ENCODE data around the gene UBC.
A peak's percentile ranks its signal among the peaks of the same experiment; 100 is the strongest.
"Not testable (repeated sequence)": the region's sequence is repeated elsewhere in the genome, so short reads cannot be mapped to it uniquely, and the experiment has no call there.

The UBC gene

DNA sequence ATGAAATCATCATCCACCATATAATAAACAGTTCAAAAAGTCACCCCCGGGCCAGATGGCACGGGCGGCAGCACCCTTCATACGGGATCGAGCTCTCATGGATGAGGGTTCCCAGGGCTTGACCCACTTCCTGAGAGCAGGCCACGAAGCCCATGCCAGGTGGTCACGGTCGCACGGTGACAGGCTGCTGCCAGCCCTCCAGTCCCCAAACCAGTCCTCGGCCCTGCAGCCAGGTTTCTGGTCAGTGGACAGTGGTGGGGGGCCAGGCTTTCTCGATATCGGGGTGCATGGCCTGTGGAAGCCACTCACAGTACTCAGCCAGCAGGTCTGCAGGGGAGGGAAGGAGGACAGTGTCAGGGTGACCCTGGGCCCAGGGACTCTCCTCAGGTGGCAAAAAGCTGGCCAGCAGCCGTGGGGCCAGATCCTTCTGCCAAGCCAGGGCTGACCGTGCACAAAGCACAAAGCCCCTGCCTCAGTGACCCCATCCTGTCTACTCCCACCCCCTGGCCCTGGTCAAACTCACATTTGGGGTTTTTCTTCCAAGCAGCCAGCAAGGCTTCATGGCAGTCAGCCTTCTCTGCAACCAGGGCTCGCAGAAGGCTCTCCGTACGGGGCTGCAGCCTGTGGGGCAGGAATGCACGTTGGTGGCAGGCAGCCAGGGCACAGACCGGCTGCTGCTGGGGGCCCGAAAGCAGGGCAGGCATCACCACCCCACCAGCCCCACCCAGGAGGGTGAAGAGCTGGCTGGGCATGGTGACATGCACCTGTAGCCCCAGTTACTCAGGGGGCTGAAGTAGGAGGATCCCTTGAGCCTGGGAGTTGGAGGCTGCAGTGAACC is 33.3 kb upstream of the UBC start:
- Histone ChIP-seq H3K9me3 (ENCODE audit: control insufficient read depth in 1 of 2, low read length in 2 of 2) (no peaks in the 10 kb centered on the region), H3K27ac (ENCODE audit: low read length) (no peak overlapping the region), H3K4me1 (ENCODE audit: control insufficient read depth in 1 of 2, insufficient read depth in 2 of 2, low read length in 2 of 2) (no peaks in the 10 kb centered on the region), H3K36me3 (ENCODE audit: control insufficient read depth in 1 of 2, insufficient read depth in 2 of 2, low read length in 2 of 2) (peaks cover 5 to 60% of the 10 kb centered on the region in 2 donors), H3K27me3 (ENCODE audit: low read depth, low read length) (no peaks in the 10 kb centered on the region), H3K4me3 (ENCODE audit: low read depth in 1 of 2, low read length in 2 of 2) (no peak overlapping the region)

DNA sequence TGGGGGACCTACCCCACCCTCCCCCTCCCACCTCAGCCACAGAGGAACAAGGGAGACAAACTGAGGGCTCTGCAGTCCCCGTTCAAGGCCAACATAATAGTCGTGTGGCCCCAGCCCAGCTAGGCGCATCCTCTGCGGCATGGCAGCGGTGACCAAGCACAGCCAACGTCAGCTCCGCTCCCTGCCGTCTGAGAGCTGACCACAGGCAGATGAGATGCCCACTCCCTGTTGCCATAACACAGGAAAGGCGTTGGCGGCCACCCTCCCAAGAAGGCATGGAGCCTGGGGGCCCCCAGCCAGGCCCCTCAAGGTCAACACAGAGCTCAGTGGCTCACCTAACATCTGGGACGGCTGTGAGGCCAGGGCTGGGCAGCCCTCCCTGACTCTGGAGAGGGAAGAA is 32.6 kb upstream of the UBC start:
- H3K27ac ChIP-seq (ENCODE audit: low read length): no peak overlapping the region
- H3K36me3 ChIP-seq (ENCODE audit: control insufficient read depth in 1 of 2, insufficient read depth in 2 of 2, low read length in 2 of 2): peaks cover 5 to 52% of the 10 kb centered on the region in 2 donors
- no peaks in the 10 kb centered on the region for H3K9me3 ChIP-seq (ENCODE audit: control insufficient read depth in 1 of 2, low read length in 2 of 2)
- H3K27me3 ChIP-seq (ENCODE audit: low read depth, low read length): no peaks in the 10 kb centered on the region
- H3K4me3 ChIP-seq (ENCODE audit: low read depth in 1 of 2, low read length in 2 of 2): no peak overlapping the region
- H3K4me1 ChIP-seq (ENCODE audit: control insufficient read depth in 1 of 2, insufficient read depth in 2 of 2, low read length in 2 of 2): no peaks in the 10 kb centered on the region

DNA sequence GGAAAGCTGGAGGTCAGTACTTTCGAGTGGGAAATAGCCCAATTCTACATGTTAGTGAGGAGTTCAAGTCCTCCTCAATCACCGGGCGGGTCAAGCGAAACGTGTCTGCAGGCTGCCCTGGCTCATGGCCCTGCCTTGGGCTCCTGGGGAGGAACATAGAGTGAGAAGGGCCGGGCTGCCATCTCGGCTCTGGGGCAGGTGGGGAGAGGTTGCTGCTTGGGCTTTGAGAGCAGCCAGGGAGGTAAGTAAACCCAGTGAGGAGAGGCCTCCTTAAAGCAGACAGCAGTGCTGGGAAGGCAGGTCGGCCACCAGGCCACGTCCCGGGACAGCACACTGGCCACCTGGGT is 32.0 kb upstream of the UBC start:
- Histone ChIP-seq H3K27ac (ENCODE audit: low read length) (no peak overlapping the region), H3K36me3 (ENCODE audit: control insufficient read depth in 1 of 2, insufficient read depth in 2 of 2, low read length in 2 of 2) (peaks cover 5 to 46% of the 10 kb centered on the region in 2 donors), H3K27me3 (ENCODE audit: low read depth, low read length) (no peaks in the 10 kb centered on the region)

DNA sequence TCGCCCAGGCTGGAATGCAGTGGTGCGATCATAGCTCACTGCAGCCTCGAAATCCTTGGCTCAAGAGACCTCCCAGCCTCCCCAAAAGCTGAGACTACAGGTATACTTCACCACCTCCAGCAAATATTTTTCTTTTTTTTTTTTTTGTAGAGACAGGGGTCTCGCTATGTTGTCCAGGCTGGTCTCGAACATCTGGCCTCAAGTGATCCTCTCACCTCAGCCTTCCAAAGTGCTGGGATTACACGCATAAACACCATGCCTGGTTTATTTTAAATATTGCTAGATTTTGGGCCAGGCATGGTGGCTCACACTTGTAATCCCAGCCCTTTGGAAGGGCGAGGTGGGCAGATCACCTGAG is 26.7 kb upstream of the UBC start:
- H3K36me3 ChIP-seq (ENCODE audit: control insufficient read depth in 1 of 2, insufficient read depth in 2 of 2, low read length in 2 of 2): peaks cover 0 to 8% of the 10 kb centered on the region in 2 donors
- peak overlapping the region; percentile 64 to 84 for H3K4me3 ChIP-seq (ENCODE audit: low read depth in 1 of 2, low read length in 2 of 2)
- H3K27ac ChIP-seq (ENCODE audit: low read length): peak overlapping the region; percentile 93
- peaks cover 10 to 17% of the 10 kb centered on the region in 2 donors for H3K4me1 ChIP-seq (ENCODE audit: control insufficient read depth in 1 of 2, insufficient read depth in 2 of 2, low read length in 2 of 2)
- no peaks in the 10 kb centered on the region for H3K9me3 ChIP-seq (ENCODE audit: control insufficient read depth in 1 of 2, low read length in 2 of 2)
- H3K27me3 ChIP-seq (ENCODE audit: low read depth, low read length): no peaks in the 10 kb centered on the region

More for the DNA sequence above, 32.0 kb upstream of the UBC start:
- H3K9me3 ChIP-seq (ENCODE audit: control insufficient read depth in 1 of 2, low read length in 2 of 2): no peaks in the 10 kb centered on the region
- no peak overlapping the region for H3K4me3 ChIP-seq (ENCODE audit: low read depth in 1 of 2, low read length in 2 of 2)
- no peaks in the 10 kb centered on the region for H3K4me1 ChIP-seq (ENCODE audit: control insufficient read depth in 1 of 2, insufficient read depth in 2 of 2, low read length in 2 of 2)

DNA sequence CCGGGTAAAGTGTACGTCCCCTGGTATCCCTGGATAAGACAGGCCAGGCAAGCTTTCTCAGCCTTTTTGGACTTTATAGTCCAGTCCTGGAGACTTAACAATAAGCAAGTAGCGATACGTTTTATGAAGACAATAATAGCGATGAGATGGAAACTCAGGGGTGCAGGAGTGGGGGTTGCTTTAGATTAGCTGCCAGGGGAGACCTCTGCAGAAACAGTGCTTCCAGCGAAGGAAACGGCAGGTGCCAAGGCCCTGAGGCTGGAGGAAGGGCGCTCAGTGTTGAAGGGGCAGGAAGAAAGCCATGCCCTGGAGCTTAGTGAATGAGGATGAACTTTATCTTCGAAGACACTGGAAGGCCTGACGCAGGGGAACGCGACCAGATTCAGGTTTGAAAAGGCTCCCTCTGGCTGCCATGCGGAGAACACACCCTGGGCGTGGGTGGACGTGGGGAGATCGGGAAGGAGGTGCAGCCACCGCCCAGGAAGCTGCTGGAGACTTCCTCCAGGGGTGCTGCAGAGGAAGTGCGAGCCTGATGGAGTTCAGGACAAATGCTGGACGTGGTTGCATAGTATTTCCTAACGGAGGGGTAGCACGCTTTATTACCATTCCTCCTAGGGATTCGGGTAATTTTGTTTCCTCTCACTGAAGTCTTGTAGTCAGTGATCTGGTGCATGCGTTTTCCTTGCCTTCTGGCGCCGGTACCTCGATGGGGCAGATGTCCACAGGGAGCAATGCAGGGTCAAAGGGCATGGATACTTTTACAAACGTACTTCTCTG is 26.1 kb upstream of the UBC start:
- H3K4me3 ChIP-seq (ENCODE audit: low read depth in 1 of 2, low read length in 2 of 2): peak overlapping the region; percentile 64 to 84

DNA sequence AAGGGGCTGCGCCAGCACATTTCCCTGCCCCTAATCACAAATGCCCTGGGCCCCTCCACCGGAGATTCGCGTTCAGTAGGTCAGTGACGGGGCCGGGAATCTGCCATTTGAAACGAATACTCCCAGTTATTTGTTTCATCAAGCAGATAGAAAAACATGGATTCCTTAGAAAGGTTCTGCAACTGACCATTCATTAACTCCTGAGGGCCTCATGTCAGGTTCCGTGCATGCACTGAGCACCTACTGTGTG is 25.6 kb upstream of the UBC start:
- no peaks in the 10 kb centered on the region for H3K9me3 ChIP-seq (ENCODE audit: control insufficient read depth in 1 of 2, low read length in 2 of 2)
- H3K36me3 ChIP-seq (ENCODE audit: control insufficient read depth in 1 of 2, insufficient read depth in 2 of 2, low read length in 2 of 2): peaks cover 0 to 5% of the 10 kb centered on the region in 2 donors
- H3K27ac ChIP-seq (ENCODE audit: low read length): peak overlapping the region; percentile 93
- H3K4me3 ChIP-seq (ENCODE audit: low read depth in 1 of 2, low read length in 2 of 2): peak overlapping the region; percentile 64 to 84
- H3K4me1 ChIP-seq (ENCODE audit: control insufficient read depth in 1 of 2, insufficient read depth in 2 of 2, low read length in 2 of 2): peaks cover 10 to 17% of the 10 kb centered on the region in 2 donors
- H3K27me3 ChIP-seq (ENCODE audit: low read depth, low read length): no peaks in the 10 kb centered on the region

More for the DNA sequence above, 26.1 kb upstream of the UBC start:
- Histone ChIP-seq H3K9me3 (ENCODE audit: control insufficient read depth in 1 of 2, low read length in 2 of 2) (no peaks in the 10 kb centered on the region), H3K4me1 (ENCODE audit: control insufficient read depth in 1 of 2, insufficient read depth in 2 of 2, low read length in 2 of 2) (peaks cover 10 to 17% of the 10 kb centered on the region in 2 donors), H3K27me3 (ENCODE audit: low read depth, low read length) (no peaks in the 10 kb centered on the region), H3K36me3 (ENCODE audit: control insufficient read depth in 1 of 2, insufficient read depth in 2 of 2, low read length in 2 of 2) (peaks cover 0 to 5% of the 10 kb centered on the region in 2 donors), H3K27ac (ENCODE audit: low read length) (peak overlapping the region; percentile 93)

DNA sequence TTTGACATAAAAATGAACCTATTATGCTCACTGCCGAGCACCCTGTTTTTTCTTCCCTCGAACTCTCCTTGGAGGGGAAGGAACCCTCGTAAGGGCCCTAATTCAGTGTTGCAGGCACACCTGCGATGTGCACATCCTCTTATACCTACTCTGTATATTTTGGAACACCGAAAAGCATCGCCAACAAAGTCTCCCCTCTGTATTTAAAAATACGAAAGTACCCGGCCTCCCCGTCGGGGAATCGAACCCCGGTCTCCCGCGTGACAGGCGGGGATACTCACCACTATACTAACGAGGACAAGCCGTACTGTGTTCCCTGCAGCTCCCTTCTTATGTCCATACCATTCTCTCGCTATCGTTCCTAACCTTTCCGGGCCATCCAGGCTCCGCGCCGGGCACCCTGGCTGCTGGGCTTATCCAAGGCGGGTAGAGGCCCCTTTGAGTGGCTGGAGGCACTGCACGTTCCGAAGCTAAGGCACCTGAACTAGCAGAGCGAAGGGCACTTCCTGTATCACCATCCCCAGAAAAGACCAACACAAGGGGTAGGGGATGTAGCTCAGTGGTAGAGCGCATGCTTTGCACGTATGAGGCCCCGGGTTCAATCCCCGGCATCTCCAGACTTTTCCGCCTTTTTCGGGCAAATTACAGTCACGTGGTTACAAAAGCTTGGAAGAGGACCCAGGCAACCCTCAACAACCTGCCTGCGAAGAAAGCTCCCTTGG is 25.1 kb upstream of the UBC start:
- peaks cover 0 to 5% of the 10 kb centered on the region in 2 donors for H3K36me3 ChIP-seq (ENCODE audit: control insufficient read depth in 1 of 2, insufficient read depth in 2 of 2, low read length in 2 of 2)
- peak overlapping the region; percentile 64 to 84 for H3K4me3 ChIP-seq (ENCODE audit: low read depth in 1 of 2, low read length in 2 of 2)
- H3K9me3 ChIP-seq (ENCODE audit: control insufficient read depth in 1 of 2, low read length in 2 of 2): no peaks in the 10 kb centered on the region
- peak overlapping the region; percentile 93 for H3K27ac ChIP-seq (ENCODE audit: low read length)
- peaks cover 10 to 17% of the 10 kb centered on the region in 2 donors for H3K4me1 ChIP-seq (ENCODE audit: control insufficient read depth in 1 of 2, insufficient read depth in 2 of 2, low read length in 2 of 2)
- no peaks in the 10 kb centered on the region for H3K27me3 ChIP-seq (ENCODE audit: low read depth, low read length)

DNA sequence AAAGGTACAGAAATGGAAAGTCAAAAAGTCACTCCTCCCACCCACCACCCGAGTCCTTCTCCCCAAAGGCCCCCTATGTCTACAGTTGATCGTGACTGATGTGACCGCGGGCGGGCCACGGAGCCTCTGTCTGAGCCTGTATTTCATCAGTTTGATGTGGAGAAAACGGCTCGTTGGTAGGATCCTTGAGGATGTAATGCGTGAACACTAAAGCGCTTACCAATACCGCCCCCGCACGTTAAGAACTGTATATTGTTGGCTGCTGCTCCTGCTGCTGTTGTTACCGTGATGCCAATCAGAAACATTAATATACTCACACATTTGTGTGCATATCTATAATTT is 24.6 kb upstream of the UBC start:
- peaks cover 0 to 5% of the 10 kb centered on the region in 2 donors for H3K36me3 ChIP-seq (ENCODE audit: control insufficient read depth in 1 of 2, insufficient read depth in 2 of 2, low read length in 2 of 2)
- H3K9me3 ChIP-seq (ENCODE audit: control insufficient read depth in 1 of 2, low read length in 2 of 2): no peaks in the 10 kb centered on the region
- H3K27me3 ChIP-seq (ENCODE audit: low read depth, low read length): no peaks in the 10 kb centered on the region
- peak overlapping the region; percentile 64 to 84 for H3K4me3 ChIP-seq (ENCODE audit: low read depth in 1 of 2, low read length in 2 of 2)
- H3K4me1 ChIP-seq (ENCODE audit: control insufficient read depth in 1 of 2, insufficient read depth in 2 of 2, low read length in 2 of 2): peaks cover 10 to 17% of the 10 kb centered on the region in 2 donors
- H3K27ac ChIP-seq (ENCODE audit: low read length): peak overlapping the region; percentile 93

DNA sequence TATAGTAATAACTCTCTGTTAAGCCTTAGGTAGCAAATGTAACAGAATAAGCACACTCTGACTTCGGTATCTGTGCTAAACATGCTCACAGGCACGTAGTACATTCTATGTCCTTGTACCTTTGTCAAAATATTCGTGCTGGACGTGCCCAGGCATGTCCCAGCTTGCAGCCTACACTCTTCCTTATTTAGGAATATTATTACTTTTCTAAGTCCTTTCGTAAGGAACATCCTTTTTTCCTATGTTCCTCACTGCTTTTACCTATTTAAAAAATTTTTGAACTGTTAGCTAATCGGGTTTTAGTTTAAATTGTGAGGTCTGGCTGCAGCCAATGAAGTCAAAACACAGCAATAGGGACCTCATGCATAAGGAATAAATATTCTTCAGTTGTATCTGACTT is 24.1 kb upstream of the UBC start:
- H3K9me3 ChIP-seq (ENCODE audit: control insufficient read depth in 1 of 2, low read length in 2 of 2): no peaks in the 10 kb centered on the region
- peaks cover 0 to 5% of the 10 kb centered on the region in 2 donors for H3K36me3 ChIP-seq (ENCODE audit: control insufficient read depth in 1 of 2, insufficient read depth in 2 of 2, low read length in 2 of 2)
- H3K27me3 ChIP-seq (ENCODE audit: low read depth, low read length): no peaks in the 10 kb centered on the region
- H3K4me3 ChIP-seq (ENCODE audit: low read depth in 1 of 2, low read length in 2 of 2): peak overlapping the region; percentile 64 to 84
- H3K27ac ChIP-seq (ENCODE audit: low read length): peak overlapping the region; percentile 93
- peaks cover 10 to 17% of the 10 kb centered on the region in 2 donors for H3K4me1 ChIP-seq (ENCODE audit: control insufficient read depth in 1 of 2, insufficient read depth in 2 of 2, low read length in 2 of 2)

DNA sequence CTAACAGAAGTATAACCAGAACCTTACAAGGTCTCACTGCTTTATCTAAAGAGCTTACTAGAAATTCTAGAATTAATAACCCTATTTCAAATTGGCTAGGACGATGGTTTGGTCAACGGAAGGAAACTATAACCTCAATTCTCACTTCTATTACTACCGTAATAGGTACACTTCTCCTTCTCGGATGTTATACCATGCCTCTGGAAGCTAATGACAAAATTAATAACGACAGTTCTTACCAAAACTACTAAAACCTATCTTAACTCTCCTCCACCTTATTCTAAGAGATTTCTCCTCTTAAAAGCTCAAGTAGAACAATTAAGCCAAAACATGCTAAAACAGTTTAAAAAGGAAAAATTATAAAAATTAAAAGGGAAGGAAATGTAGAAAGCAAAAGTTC is 23.7 kb upstream of the UBC start:
- Histone ChIP-seq H3K9me3 (ENCODE audit: control insufficient read depth in 1 of 2, low read length in 2 of 2) (no peaks in the 10 kb centered on the region), H3K36me3 (ENCODE audit: control insufficient read depth in 1 of 2, insufficient read depth in 2 of 2, low read length in 2 of 2) (peaks cover 0 to 5% of the 10 kb centered on the region in 2 donors), H3K27me3 (ENCODE audit: low read depth, low read length) (no peaks in the 10 kb centered on the region), H3K4me1 (ENCODE audit: control insufficient read depth in 1 of 2, insufficient read depth in 2 of 2, low read length in 2 of 2) (peaks cover 10 to 17% of the 10 kb centered on the region in 2 donors), H3K4me3 (ENCODE audit: low read depth in 1 of 2, low read length in 2 of 2) (peak overlapping the region in 1 of 2 donors; percentile 27), H3K27ac (ENCODE audit: low read length) (peak overlapping the region; percentile 93)

DNA sequence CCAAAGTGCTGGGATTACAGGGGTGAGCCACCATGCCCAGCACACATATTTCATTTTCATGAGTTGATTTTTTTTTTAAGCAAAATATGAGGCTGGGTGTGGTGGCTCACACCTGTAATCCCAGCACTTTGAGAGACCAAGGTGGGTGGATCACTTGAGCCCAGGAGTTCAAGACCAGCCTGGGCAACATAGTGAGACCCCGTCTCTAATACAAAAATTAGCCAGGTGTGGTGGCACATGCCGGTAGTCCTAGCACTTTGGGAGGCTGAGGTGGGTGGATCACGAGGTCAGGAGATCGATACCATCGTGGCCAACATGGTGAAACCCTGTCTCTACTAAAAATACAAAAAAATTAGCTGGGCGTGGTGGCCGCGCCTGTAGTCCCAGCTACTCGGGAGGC is 17.1 kb upstream of the UBC start:
- not testable (repeated sequence) for H3K36me3 ChIP-seq (ENCODE audit: control insufficient read depth in 1 of 2, insufficient read depth in 2 of 2, low read length in 2 of 2); H3K27me3 ChIP-seq (ENCODE audit: low read depth, low read length); H3K27ac ChIP-seq (ENCODE audit: low read length); H3K4me1 ChIP-seq (ENCODE audit: control insufficient read depth in 1 of 2, insufficient read depth in 2 of 2, low read length in 2 of 2); H3K9me3 ChIP-seq (ENCODE audit: control insufficient read depth in 1 of 2, low read length in 2 of 2); H3K4me3 ChIP-seq (ENCODE audit: low read depth in 1 of 2, low read length in 2 of 2)

Data from muscle layer of duodenum (tissue), 2 donors.